Suprapubic skin (tissue), 4 donors: ENCODE measurements around the gene GAS2L3. TPM values are rescaled to one million over a fixed set of nuclear protein-coding genes. Genes with fewer than 3 reads are reported as not detected.

Experiments
- DNase-seq, 2 donors: peaks; one replicate each; pipeline ENCODE4 v3.0.0-alpha.2; 2019; ENCODE audit warnings: low spot score in 2 of 2
- H3K27ac ChIP-seq: fragments of 200-600 bp; sonication (generic); one replicate; pipeline ENCODE4 v1.5.1; 2019
- H3K27me3 ChIP-seq: fragments of 200-600 bp; sonication (generic); one replicate; pipeline ENCODE4 v1.5.1; 2019
- H3K36me3 ChIP-seq: fragments of 200-600 bp; sonication (generic); one replicate; pipeline ENCODE4 v1.5.1; 2019
- H3K4me1 ChIP-seq: fragments of 200-600 bp; sonication (generic); one replicate; pipeline ENCODE4 v1.5.1; 2019
- H3K4me3 ChIP-seq: fragments of 200-600 bp; sonication (generic); one replicate; pipeline ENCODE4 v1.5.1; 2019; ENCODE audit warnings: mild to moderate bottlenecking
- H3K9me3 ChIP-seq: fragments of 200-600 bp; sonication (generic); one replicate; pipeline ENCODE4 v1.5.1; 2019
- CTCF ChIP-seq, 2 donors: fragments of 200-600 bp in 1 of 2; fragments of 450-650 bp in 1 of 2; sonication (generic) in 1 of 2; IDR thresholded peaks; one replicate each; pipeline ENCODE4 v1.5.1; 2016 to 2019; ENCODE audit warnings: antibody characterized with exemption in 2 of 2, mild to moderate bottlenecking in 1 of 2, moderate library complexity in 1 of 2
- EP300 ChIP-seq: sonication (generic); formaldehyde crosslinking; IDR thresholded peaks from one replicate; pipeline ENCODE4 v1.6.1; 2017; ENCODE audit warnings: antibody characterized with exemption
- POLR2A ChIP-seq, 2 donors: fragments of 450-650 bp; IDR thresholded peaks; one replicate each; pipeline ENCODE4 v1.6.1; 2017; ENCODE audit warnings: antibody characterized with exemption in 2 of 2, mild to moderate bottlenecking in 2 of 2, moderate library complexity in 2 of 2
- POLR2AphosphoS5 ChIP-seq, 3 donors: sonication (generic); formaldehyde crosslinking; IDR thresholded peaks; one replicate each; pipeline ENCODE4 v1.6.1; 2017; ENCODE audit warnings: antibody characterized with exemption in 3 of 3
- WGBS: methylation state at CpG from one replicate; pipeline ENCODE4 v1.1.5; 2018; 5-methylcytosine and 5-hydroxymethylcytosine counted together
- total RNA-seq, 4 donors: library from RNA; depleted of rRNA; stranded (reverse); fragments of >200 nt; gene quantifications; one replicate each; pipeline ENCODE4 v1.1.0, GENCODE V29; 2016

The GAS2L3 gene
- total RNA-seq, 4 donors from 2014 or later, result 5.1 to 14.3 (median 5.7) TPM

GRCh38 chr12:100565987-100566545 lies 7.4 kb upstream of the GAS2L3 start:
- 79% methylated on average over 3 of the region's 3 CpGs for WGBS
- Histone ChIP-seq H3K4me3 (no peak overlapping the region), H3K36me3 (no peaks in the 10 kb centered on the region), H3K4me1 (no peaks in the 10 kb centered on the region), H3K27ac (no peak overlapping the region), H3K9me3 (no peaks in the 10 kb centered on the region), H3K27me3 (no peaks in the 10 kb centered on the region)
- no peak for DNase-seq
- TF ChIP-seq POLR2A (IDR thresholded peaks at IDR 0.05) (no peak), POLR2AphosphoS5 (IDR thresholded peaks at IDR 0.05) (no peak), CTCF (IDR thresholded peaks at IDR 0.05) (no peak), EP300 (no peak)

GRCh38 chr12:100566887-100567637 lies 6.4 kb upstream of the GAS2L3 start:
- Histone ChIP-seq H3K4me3 (no peak overlapping the region), H3K4me1 (no peaks in the 10 kb centered on the region), H3K9me3 (no peaks in the 10 kb centered on the region), H3K27me3 (no peaks in the 10 kb centered on the region), H3K27ac (no peak overlapping the region), H3K36me3 (no peaks in the 10 kb centered on the region)
- WGBS, result 35% methylated on average over 3 of the region's 3 CpGs
- DNase-seq, result no peak
- TF ChIP-seq POLR2AphosphoS5 (IDR thresholded peaks at IDR 0.05) (no peak), POLR2A (IDR thresholded peaks at IDR 0.05) (no peak), EP300 (no peak), CTCF (IDR thresholded peaks at IDR 0.05) (no peak)

GRCh38 chr12:100567945-100568344 lies 5.5 kb upstream of the GAS2L3 start:
- Histone ChIP-seq H3K4me3 (no peak overlapping the region), H3K27ac (no peak overlapping the region), H3K4me1 (peaks cover 1% of the 10 kb centered on the region), H3K36me3 (no peaks in the 10 kb centered on the region), H3K9me3 (no peaks in the 10 kb centered on the region), H3K27me3 (no peaks in the 10 kb centered on the region)
- no peak for DNase-seq
- no peak for TF ChIP-seq EP300
- TF ChIP-seq CTCF (IDR thresholded peaks at IDR 0.05), result no peak
- TF ChIP-seq POLR2A (IDR thresholded peaks at IDR 0.05), result no peak
- no peak for TF ChIP-seq POLR2AphosphoS5 (IDR thresholded peaks at IDR 0.05)

GRCh38 chr12:100572184-100572583 lies 1.3 kb upstream of the GAS2L3 start:
- H3K27me3 ChIP-seq, result no peaks in the 10 kb centered on the region
- H3K9me3 ChIP-seq, result no peaks in the 10 kb centered on the region
- H3K27ac ChIP-seq, result no peak overlapping the region
- TF ChIP-seq CTCF (IDR thresholded peaks at IDR 0.05) (no peak), EP300 (no peak), POLR2A (IDR thresholded peaks at IDR 0.05) (no peak), POLR2AphosphoS5 (IDR thresholded peaks at IDR 0.05) (no peak)
- no peak for DNase-seq
- H3K4me1 ChIP-seq, result peaks cover 19% of the 10 kb centered on the region
- no peak overlapping the region for H3K4me3 ChIP-seq
- 97% methylated on average over 3 of the region's 3 CpGs for WGBS
- H3K36me3 ChIP-seq, result no peaks in the 10 kb centered on the region

GRCh38 chr12:100574187-100575074 lies 947 bp downstream of the GAS2L3 start:
- peak in 1 of 2 donors; percentile 65 for DNase-seq
- Histone ChIP-seq H3K27ac (peak overlapping the region; percentile 81), H3K36me3 (no peaks in the 10 kb centered on the region), H3K4me1 (peaks cover 19% of the 10 kb centered on the region), H3K27me3 (no peaks in the 10 kb centered on the region), H3K9me3 (no peaks in the 10 kb centered on the region), H3K4me3 (peak overlapping the region; percentile 83)
- WGBS, result 11% methylated on average over 15 of the region's 15 CpGs
- TF ChIP-seq POLR2AphosphoS5 (IDR thresholded peaks at IDR 0.05) (no peak), EP300 (no peak)
